IMR-90 (cell line): Measurements from ENCODE around the gene RRP8. TPM values are rescaled to one million over a fixed set of nuclear protein-coding genes. Genes with fewer than 3 reads are reported as not detected.

Experiments used
- ATAC-seq: fragments of 200-7000 bp; cut with Tn5 transposase; 2 replicates; pipeline ENCODE4 v1.9.1; 2020; ENCODE audit warnings: low read depth, mild to moderate bottlenecking, moderate library complexity
- BruUV-seq: library from RNA; stranded (reverse); fragments of 400-500 nt; replicated peaks from 2 replicates; lab custom pipeline; 2021; lab: Mats Ljungman, UMichigan
- CTCF ChIA-PET: fragments of 300-600 bp; formaldehyde crosslinking; extraction: SDS; loops from one replicate; lab custom pipeline; 2021; ENCODE audit warnings: antibody characterized with exemption; lab: Yijun Ruan, JAX
- POLR2A ChIA-PET: fragments of 300-600 bp; sonication (Branson Sonifier 250); formaldehyde crosslinking; loops from one replicate; lab custom pipeline; 2022; ENCODE audit warnings: antibody characterized with exemption; ENCODE audit not compliant: unreplicated experiment; lab: Charles Lee
- DNase-seq: peaks from one replicate; pipeline ENCODE4 v3.0.0; 2013
- H2AFZ ChIP-seq: replicated peaks from 2 replicates; pipeline ENCODE3; 2013; ENCODE audit warnings: low read length, mild to moderate bottlenecking; ENCODE audit not compliant: poor library complexity
- H2AK5ac ChIP-seq: 2 replicates; pipeline ENCODE4 v1.6.1; 2013; ENCODE audit warnings: low read depth, low read length, inconsistent platforms
- H2AK9ac ChIP-seq: replicated peaks from 2 replicates; pipeline ENCODE3; 2013; ENCODE audit warnings: mild to moderate bottlenecking, low read depth, low read length, moderate library complexity; ENCODE audit not compliant: poor library complexity
- H2BK120ac ChIP-seq: 2 replicates; pipeline ENCODE4 v1.6.1; 2013; ENCODE audit warnings: low read depth, low read length, inconsistent platforms
- H2BK15ac ChIP-seq: 3 replicates; pipeline ENCODE4 v1.6.1; 2013; ENCODE audit warnings: low read depth, low read length, inconsistent platforms
- H2BK20ac ChIP-seq: 2 replicates; pipeline ENCODE4 v1.6.1; 2013; ENCODE audit warnings: low read depth, mild to moderate bottlenecking, inconsistent platforms, low read length, moderate library complexity
- H2BK5ac ChIP-seq: 2 replicates; pipeline ENCODE4 v1.6.1; 2013; ENCODE audit warnings: mild to moderate bottlenecking, low read depth, low read length, inconsistent platforms; ENCODE audit not compliant: poor library complexity, severe bottlenecking
- H3K14ac ChIP-seq: replicated peaks from 2 replicates; pipeline ENCODE4 v1.6.1; 2013; ENCODE audit warnings: low read depth, low read length, inconsistent platforms
- H3K18ac ChIP-seq: 2 replicates; pipeline ENCODE4 v1.6.1; 2013; ENCODE audit warnings: low read depth, low read length, control low read depth
- H3K23ac ChIP-seq: 2 replicates; pipeline ENCODE4 v1.6.1; 2013; ENCODE audit warnings: low read depth, low read length, inconsistent platforms
- H3K27ac ChIP-seq: 2 replicates; pipeline ENCODE4 v1.5.1; 2013; ENCODE audit warnings: mild to moderate bottlenecking, control low read depth, low read length; ENCODE audit not compliant: insufficient read depth
- H3K27me3 ChIP-seq: 2 replicates; pipeline ENCODE4 v1.6.1; 2013; ENCODE audit warnings: low read length; ENCODE audit not compliant: control insufficient read depth, insufficient read depth
- H3K36me3 ChIP-seq: 2 replicates; pipeline ENCODE4 v1.6.1; 2013; ENCODE audit warnings: low read length, mixed read lengths; ENCODE audit not compliant: control insufficient read depth, insufficient read depth
- H3K4ac ChIP-seq: 2 replicates; pipeline ENCODE4 v1.6.1; 2013; ENCODE audit warnings: low read depth, low read length, inconsistent platforms
- H3K4me1 ChIP-seq: 2 replicates; pipeline ENCODE4 v1.6.1; 2013; ENCODE audit warnings: low read length, mixed read lengths; ENCODE audit not compliant: control insufficient read depth, insufficient read depth
- H3K4me2 ChIP-seq: 2 replicates; pipeline ENCODE4 v1.6.1; 2013; ENCODE audit warnings: low read depth, mild to moderate bottlenecking, control low read depth, low read length, moderate library complexity
- H3K4me3 ChIP-seq: 2 replicates; pipeline ENCODE4 v1.5.1; 2013; ENCODE audit warnings: low read depth, mild to moderate bottlenecking, control low read depth, low read length, moderate library complexity; ENCODE audit not compliant: insufficient read depth
- H3K56ac ChIP-seq: 2 replicates; pipeline ENCODE4 v1.6.1; 2013; ENCODE audit warnings: low read length, inconsistent platforms; ENCODE audit not compliant: insufficient read depth; ENCODE audit errors: extremely low read depth
- H3K79me1 ChIP-seq, 2 experiments: 2 replicates each; pipeline ENCODE4 v1.6.1; 2013; ENCODE audit warnings: low read length in 2 of 2, inconsistent platforms in 1 of 2, low read depth in 1 of 2
- H3K9ac ChIP-seq: 2 replicates; pipeline ENCODE4 v1.6.1; 2013; ENCODE audit warnings: low read depth, low read length, control low read depth
- H3K9me1 ChIP-seq: 2 replicates; pipeline ENCODE4 v1.6.1; 2013; ENCODE audit warnings: low read length, inconsistent platforms; ENCODE audit not compliant: insufficient read depth
- H3K9me3 ChIP-seq: 2 replicates; pipeline ENCODE4 v1.6.1; 2013; ENCODE audit warnings: low read length; ENCODE audit not compliant: control insufficient read depth, insufficient read depth
- H4K20me1 ChIP-seq: 2 replicates; pipeline ENCODE4 v1.6.1; 2013; ENCODE audit warnings: low read length, inconsistent platforms; ENCODE audit not compliant: insufficient read depth
- H4K5ac ChIP-seq: 2 replicates; pipeline ENCODE4 v1.6.1; 2013; ENCODE audit warnings: mild to moderate bottlenecking, low read depth, low read length, control low read depth
- H4K8ac ChIP-seq, 2 experiments: 2 replicates each; pipeline ENCODE4 v1.6.1; 2013; ENCODE audit warnings: low read depth in 2 of 2, low read length in 2 of 2, control low read depth in 1 of 2, inconsistent platforms in 1 of 2
- H4K91ac ChIP-seq: 2 replicates; pipeline ENCODE4 v1.6.1; 2013; ENCODE audit warnings: low read depth, low read length, inconsistent platforms; ENCODE audit not compliant: insufficient read depth
- BHLHE40 ChIP-seq: fragments of 150-350 bp; IDR thresholded peaks from 2 replicates; pipeline ENCODE4 v1.6.1; 2016; ENCODE audit warnings: mild to moderate bottlenecking, low read depth, low read length
- CEBPB ChIP-seq: IDR thresholded peaks from 2 replicates; pipeline ENCODE4 v1.6.1; 2012; ENCODE audit warnings: low read depth, low read length, improper control_type of control experiment
- CHD1 ChIP-seq: IDR thresholded peaks from 2 replicates; pipeline ENCODE4 v1.6.1; 2012; ENCODE audit warnings: low read depth, low read length, improper control_type of control experiment
- ELK1 ChIP-seq: fragments of 150-350 bp; IDR thresholded peaks from 2 replicates; pipeline ENCODE4 v1.6.1; 2016; ENCODE audit warnings: low read depth, mild to moderate bottlenecking, low read length, moderate library complexity, borderline replicate concordance
- FOS ChIP-seq: fragments of 150-350 bp; IDR thresholded peaks from 2 replicates; pipeline ENCODE4 v1.6.1; 2016; ENCODE audit warnings: low read depth, low read length
- MAFK ChIP-seq: IDR thresholded peaks from 2 replicates; pipeline ENCODE4 v1.6.1; 2012; ENCODE audit warnings: low read depth, low read length, improper control_type of control experiment
- MAZ ChIP-seq: IDR thresholded peaks from 2 replicates; pipeline ENCODE4 v1.6.1; 2012; ENCODE audit warnings: low read depth, mild to moderate bottlenecking, low read length, improper control_type of control experiment, moderate library complexity, borderline replicate concordance
- MXI1 ChIP-seq: IDR thresholded peaks from 2 replicates; pipeline ENCODE4 v1.6.1; 2012; ENCODE audit warnings: low read depth, mild to moderate bottlenecking, low read length, moderate library complexity, borderline replicate concordance
- NFE2L2 ChIP-seq: fragments of 150-350 bp; IDR thresholded peaks from 2 replicates; pipeline ENCODE4 v1.6.1; 2016; ENCODE audit warnings: low read depth, mild to moderate bottlenecking, low read length
- POLR2A ChIP-seq: IDR thresholded peaks from 2 replicates; pipeline ENCODE4 v1.6.1; 2012; ENCODE audit warnings: mild to moderate bottlenecking, low read depth, low read length
- RAD21 ChIP-seq: IDR thresholded peaks from 2 replicates; pipeline ENCODE4 v1.6.1; 2012; ENCODE audit warnings: low read length, improper control_type of control experiment
- RCOR1 ChIP-seq: IDR thresholded peaks from 2 replicates; pipeline ENCODE4 v1.6.1; 2012; ENCODE audit warnings: mild to moderate bottlenecking, low read length, improper control_type of control experiment; ENCODE audit not compliant: insufficient replicate concordance
- RFX5 ChIP-seq: IDR thresholded peaks from 2 replicates; pipeline ENCODE4 v1.8.0; 2012; ENCODE audit warnings: low read depth, mild to moderate bottlenecking, low read length, moderate library complexity
- SMC3 ChIP-seq: fragments of 150-350 bp; IDR thresholded peaks from 2 replicates; pipeline ENCODE4 v1.6.1; 2016; ENCODE audit warnings: low read depth, mild to moderate bottlenecking, antibody characterized with exemption, low read length, moderate library complexity
- WGBS, 2 experiments: methylation state at CpG; one replicate each; pipeline versions ENCODE4 v1.1.5 to v1.1.7; 2013; ENCODE audit warnings: missing lambda C conversion rate in 2 of 2; ENCODE audit not compliant: insufficient read length in 1 of 2; ENCODE audit errors: extremely low coverage in 2 of 2; 5-methylcytosine and 5-hydroxymethylcytosine counted together
- dilution Hi-C: fragments of 300-500 bp; cut with HindIII; formaldehyde crosslinking; loops from one replicate; pipeline ENCODE4 v1.14.3; 2018; ENCODE audit warnings: low sequenced_read_pairs; ENCODE audit not compliant: unreplicated experiment
- in situ Hi-C: fragments of 300-500 bp; cut with MboI; formaldehyde crosslinking; loops from 3 replicates; pipeline ENCODE4 v1.14.3; 2019; ENCODE audit warnings: low sequenced_read_pairs, inconsistent platforms, mixed read lengths
- intact Hi-C: fragments of 100-400 bp; cut with micrococcal nuclease; formaldehyde crosslinking; loops from 2 replicates; pipeline ENCODE4 v1.10.0; 2022
- polyA plus RNA-seq, 3 experiments: library from polyadenylated mRNA; depleted of rRNA; stranded (reverse); fragments of >200 nt; gene quantifications; 2 replicates each; pipeline ENCODE4 v1.2.3, GENCODE V29; 2012; ENCODE audit warnings: low replicate concordance in 1 of 3
- total RNA-seq: library from RNA; depleted of rRNA; stranded (reverse); fragments of >200 nt; gene quantifications from 2 replicates; pipeline ENCODE4 v1.2.3, GENCODE V29; 2012
- TF ChIP-seq, protein P1 (sequence below): fragments of 150-350 bp; IDR thresholded peaks from 2 replicates; pipeline ENCODE4 v1.6.1; 2017; ENCODE audit warnings: mild to moderate bottlenecking, antibody characterized with exemption, low read length, low read depth

Gene RRP8
- total and polyA plus RNA-seq, 2 of the 4 experiments (the other 2 are of a cell fraction): 10.8 to 11.5 TPM

DNA sequence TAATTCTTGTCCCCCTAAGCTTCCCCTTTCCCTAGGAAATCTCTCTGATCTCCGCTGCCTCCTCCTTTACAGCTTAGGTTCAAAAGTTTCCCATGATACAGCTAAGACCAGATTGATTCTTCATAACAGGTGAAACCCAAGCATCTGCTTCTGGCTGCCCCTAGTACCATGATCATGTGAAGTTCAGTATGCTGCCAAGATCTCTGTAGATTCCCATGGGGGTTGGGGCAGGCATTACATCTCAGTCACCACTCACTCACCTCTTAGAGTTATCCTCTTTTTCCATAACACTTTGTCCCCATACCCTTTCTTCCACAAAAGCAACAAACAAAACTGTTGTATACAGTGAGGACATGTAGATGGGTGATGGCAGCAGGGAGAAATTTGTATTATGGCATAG, 44.0 kb downstream of the RRP8 start:
- H4K91ac ChIP-seq: no peak overlapping the region
- no peak overlapping the region for H3K56ac ChIP-seq
- H3K14ac ChIP-seq: no peak overlapping the region
- H3K79me1 ChIP-seq: no peaks in the 10 kb centered on the region
- no peak overlapping the region for H3K4me3 ChIP-seq
- ChIA-PET POLR2A (no interaction called here), CTCF (interaction anchor here (1.8 kb wide), 1 partner anchor 28 kb away, joined by 4 read pairs; no protein-coding TSS in a partner anchor)
- no peak overlapping the region for H2BK20ac ChIP-seq
- no peak overlapping the region for H2AFZ ChIP-seq
- no peak overlapping the region for H3K18ac ChIP-seq
- H2BK15ac ChIP-seq: no peak overlapping the region
- intact Hi-C loops (no loop called here), dilution Hi-C loops (no loop called here), in situ Hi-C loops (no loop called here)
- no peak overlapping the region for H4K5ac ChIP-seq
- no peak overlapping the region for H3K4me2 ChIP-seq
- no peak overlapping the region for H3K23ac ChIP-seq
- WGBS, 2 experiments: 100% methylated on average over 1 of the region's 1 CpG; no CpG with 5 or more reads in 1 of the 2 experiments
- BruUV-seq: no TSS peak
- H4K8ac ChIP-seq: no peak overlapping the region
- DNase-seq (no peak), ATAC-seq (no peak)
- H2AK5ac ChIP-seq: no peak overlapping the region
- no peak overlapping the region for H3K27ac ChIP-seq
- no peak overlapping the region for H3K9ac ChIP-seq
- H3K9me3 ChIP-seq: no peaks in the 10 kb centered on the region
- H4K20me1 ChIP-seq: no peaks in the 10 kb centered on the region
- no peak overlapping the region for H2BK5ac ChIP-seq
- no peaks in the 10 kb centered on the region for H3K27me3 ChIP-seq
- no peak overlapping the region for H3K4ac ChIP-seq
- H2AK9ac ChIP-seq: no peak overlapping the region
- H3K36me3 ChIP-seq: no peaks in the 10 kb centered on the region
- TF ChIP-seq FOS (no peak), MXI1 (no peak), CEBPB (no peak), CHD1 (no peak), RCOR1 (no peak), NFE2L2 (no peak), ELK1 (no peak), BHLHE40 (no peak), MAZ (no peak), RFX5 (no peak), POLR2A (no peak), MAFK (no peak), SMC3 (no peak), RAD21 (no peak)
- TF ChIP-seq, protein P1, sequence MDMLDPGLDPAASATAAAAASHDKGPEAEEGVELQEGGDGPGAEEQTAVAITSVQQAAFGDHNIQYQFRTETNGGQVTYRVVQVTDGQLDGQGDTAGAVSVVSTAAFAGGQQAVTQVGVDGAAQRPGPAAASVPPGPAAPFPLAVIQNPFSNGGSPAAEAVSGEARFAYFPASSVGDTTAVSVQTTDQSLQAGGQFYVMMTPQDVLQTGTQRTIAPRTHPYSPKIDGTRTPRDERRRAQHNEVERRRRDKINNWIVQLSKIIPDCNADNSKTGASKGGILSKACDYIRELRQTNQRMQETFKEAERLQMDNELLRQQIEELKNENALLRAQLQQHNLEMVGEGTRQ: no peak
- H2BK120ac ChIP-seq: no peak overlapping the region
- peaks cover 4% of the 10 kb centered on the region; the same call in 1 of the 2 replicates for H3K9me1 ChIP-seq
- H3K4me1 ChIP-seq: no peaks in the 10 kb centered on the region
